ENCODE measurements around the gene NDUFS5.

- TF ChIP-seq CTCF (IDR thresholded peaks at IDR 0.05; ENCODE audit: low read depth, low read length) (no peak), EZH2phosphoT487 (IDR thresholded peaks at IDR 0.05; ENCODE audit: low read depth) (no peak)
Measured at GRCh38 chr1:39003281-39003680, 22.9 kb upstream of the NDUFS5 start.

All from OCI-LY3 (cell line).